Glomerular visceral epithelial cell (primary cell): Measurements from ENCODE around the gene COX5A.

Source experiments
- DNase-seq: peaks from one replicate; pipeline ENCODE4 v3.0.0-alpha.2; 2016; ENCODE audit errors: extremely low spot score

Gene COX5A

DNA sequence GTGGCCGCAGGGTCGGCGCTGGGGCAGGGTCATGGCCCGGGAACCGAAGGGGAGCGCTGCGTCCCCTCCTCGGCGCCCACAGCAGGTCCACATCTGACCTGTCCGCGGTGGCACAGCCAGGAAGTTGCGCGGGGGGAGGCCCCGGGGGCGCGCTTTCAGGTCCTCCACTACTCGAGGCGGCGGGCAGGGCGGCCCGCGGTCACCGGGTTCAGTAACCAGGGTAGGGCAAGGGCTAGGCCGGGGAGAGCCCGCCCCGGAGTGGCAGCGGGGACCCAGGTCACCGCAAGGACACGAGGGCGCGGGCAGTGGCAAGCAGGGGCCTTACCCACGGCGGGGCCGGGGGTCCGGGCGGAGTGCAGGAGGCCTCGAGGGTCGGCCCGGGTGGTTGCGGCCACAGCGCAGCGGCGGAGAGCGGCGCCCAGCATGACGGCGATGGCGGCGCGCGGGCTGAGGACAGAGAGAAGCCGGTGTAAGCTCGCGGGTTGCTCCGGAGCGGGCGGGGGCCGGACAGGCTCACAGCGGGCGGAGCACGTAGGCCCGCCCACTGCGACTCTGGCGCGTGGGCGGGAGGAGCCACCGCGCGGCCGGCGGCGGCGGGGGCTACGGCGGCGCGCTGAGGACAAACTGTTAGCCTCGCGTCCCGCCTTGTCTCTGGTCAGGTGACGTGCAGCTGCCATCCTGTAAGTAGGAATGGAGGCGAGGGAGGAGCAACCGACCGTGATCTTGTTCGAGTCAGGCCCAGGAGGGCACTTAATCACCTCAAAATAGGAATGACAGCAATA lies at the start of gene COX5A:
Gene COX5A (minus strand): TSS at position 484 of the 782 bp plus-strand sequence. CDS start 59 bp downstream, at position 425.
- DNase-seq = peak; percentile 96

DNA sequence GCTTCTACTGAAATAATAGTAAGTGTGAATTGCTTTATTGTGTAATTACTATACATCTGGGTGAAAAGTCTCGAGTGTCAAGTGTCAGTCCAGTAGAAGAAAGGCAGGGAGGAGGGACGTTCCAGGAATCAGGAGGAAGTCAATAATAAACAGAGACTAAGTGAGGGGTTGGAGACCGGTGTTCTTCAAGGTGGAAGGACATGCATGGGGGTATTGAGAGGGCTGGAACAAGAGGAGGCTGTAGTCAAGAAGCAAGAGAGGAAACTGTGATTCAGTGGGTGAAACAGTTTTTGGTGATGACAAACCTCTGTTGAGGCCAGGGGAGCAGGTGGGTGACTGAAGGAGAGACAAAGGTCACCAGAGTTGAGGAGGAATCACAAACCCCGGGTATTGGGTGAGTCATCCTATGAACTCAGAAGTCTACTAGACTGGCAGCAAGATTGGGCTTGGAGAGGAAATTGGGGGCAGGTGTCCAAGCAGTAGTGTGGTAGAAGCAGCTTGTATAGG lies 45.9 kb upstream of the COX5A start:
- DNase-seq = no peak

DNA sequence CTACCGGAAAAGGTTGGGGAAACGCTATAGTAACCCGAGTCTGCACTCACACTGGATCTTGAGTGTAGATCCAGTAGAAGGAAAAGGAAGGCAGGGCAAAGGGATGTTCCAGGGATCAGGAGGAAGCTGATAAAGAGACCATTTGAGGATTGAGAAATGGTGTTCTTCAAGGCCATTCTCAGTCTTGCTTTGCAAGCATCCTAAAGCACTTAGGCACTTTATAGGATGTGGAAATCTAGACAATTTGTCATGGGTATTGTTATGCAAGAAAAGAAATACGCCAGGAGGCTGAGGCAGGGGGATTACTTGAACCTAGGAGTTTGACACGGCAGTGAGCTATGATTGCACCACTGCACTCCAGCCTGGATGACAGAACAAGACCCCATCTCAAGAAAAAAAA lies 44.3 kb upstream of the COX5A start:
- DNase-seq = no peak

DNA sequence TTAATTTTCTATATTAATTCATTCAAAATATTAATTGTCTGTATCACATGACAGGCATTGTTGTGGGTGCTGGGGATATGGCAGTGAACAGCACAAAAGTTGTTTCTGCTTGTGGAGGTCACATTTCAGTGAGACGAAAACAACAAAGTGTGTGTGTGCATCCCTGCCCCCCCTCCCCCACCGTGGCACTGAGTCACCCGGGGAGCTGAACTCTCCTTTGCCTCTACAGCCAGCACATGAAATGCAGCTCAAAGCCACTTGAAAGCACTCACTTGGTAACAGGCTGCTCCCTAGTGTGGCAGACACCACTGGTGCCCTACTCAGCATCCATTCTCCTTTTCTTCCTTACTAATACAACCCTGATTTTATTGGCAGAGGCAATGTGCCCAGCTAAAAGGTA lies 40.6 kb upstream of the COX5A start:
- DNase-seq = no peak

DNA sequence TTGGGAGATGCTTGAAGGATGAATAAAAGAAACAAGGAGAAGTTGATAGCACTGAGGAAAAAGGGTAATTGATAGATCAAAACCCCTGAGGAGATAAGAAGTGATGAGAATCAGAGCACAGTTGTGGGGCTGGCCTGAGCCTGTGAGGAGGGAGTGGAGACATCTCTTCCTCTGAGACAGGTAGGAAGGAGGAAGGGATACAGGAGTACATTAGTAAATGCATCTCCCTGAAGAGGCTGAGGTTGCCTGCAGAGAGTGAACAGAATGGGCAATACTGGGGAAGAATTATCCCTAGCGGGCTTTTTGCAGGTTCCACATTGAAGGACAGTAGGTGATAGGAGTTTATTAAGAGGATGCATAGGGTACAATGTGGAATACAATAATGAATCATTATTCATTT lies 40.2 kb upstream of the COX5A start:
- no peak for DNase-seq

DNA sequence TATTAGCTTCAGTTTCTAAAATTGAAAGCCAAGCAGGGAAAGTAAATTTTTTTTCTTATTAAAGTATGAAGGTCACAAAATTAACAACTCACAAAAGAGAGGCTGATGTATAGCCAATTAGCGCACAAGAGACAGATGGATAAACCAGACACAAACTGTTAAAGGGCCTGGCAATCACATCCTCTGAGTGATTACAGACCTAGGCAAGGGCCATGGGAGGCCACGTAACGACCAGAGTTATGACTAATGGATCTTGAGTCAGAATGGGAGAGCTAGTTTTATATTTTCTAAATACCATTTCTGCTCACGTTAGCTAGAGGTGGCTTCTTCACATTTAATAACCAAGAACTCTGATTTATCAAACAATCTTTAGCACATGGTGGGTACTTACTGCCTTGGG lies 39.7 kb upstream of the COX5A start:
- no peak for DNase-seq

DNA sequence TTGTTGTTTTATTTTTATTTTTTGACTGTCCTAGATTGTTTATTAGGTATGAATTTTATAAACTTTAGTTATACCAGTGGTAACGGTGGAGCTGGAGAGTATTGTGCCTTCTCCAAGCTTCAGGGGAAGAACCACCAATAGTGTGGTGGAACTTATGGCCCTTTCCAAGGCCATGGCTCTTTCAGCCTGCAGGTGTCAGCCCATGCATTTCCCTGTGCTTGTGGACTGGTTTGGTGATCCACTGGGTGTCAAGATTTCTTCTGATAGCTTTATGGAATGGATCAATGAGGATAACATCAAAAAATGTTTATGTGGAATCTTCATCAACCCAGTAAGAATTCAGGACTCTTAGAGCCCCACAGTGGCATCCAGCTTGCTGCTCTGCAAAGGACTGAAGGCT lies 38.3 kb upstream of the COX5A start:
- no peak for DNase-seq

DNA sequence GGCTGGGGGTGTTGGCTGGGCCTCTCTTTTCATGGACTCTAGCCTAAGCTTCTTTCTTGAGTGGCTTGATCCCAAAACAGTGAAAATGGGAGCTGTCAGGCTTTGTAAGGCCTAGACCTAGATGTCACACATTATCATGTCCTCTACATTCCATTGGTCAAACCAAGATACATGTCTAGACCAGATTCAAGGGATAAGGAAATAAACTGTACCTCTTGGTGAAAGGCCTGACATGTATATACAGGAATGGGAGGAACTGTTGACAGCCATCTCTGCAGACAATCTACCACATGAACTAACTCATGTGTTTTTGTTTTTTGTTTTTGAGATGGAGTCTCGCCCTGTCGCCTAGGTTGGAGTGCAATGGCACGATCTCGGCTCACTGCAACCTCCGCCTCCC lies 29.8 kb upstream of the COX5A start:
- DNase-seq = no peak

DNA sequence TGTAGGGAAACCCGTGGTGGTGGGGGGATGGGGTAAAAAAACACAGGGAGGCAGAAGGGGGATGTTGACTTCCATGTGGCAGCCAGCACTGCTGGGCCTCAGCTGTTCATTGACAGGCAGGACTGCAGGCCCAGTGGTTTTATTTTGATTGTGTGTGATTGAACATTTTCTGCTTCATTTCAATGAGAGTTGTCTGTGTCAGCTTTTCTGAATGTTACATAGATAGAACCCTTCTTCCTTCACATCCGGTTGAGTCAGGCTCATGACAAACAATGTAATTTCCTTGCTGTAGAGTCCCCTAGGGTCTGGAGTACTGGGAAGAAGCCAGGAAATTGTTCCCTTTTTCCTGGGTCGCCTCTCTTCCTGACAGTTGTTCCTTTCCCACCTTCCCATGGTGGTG lies 26.9 kb upstream of the COX5A start:
- peak; percentile 30 for DNase-seq

DNA sequence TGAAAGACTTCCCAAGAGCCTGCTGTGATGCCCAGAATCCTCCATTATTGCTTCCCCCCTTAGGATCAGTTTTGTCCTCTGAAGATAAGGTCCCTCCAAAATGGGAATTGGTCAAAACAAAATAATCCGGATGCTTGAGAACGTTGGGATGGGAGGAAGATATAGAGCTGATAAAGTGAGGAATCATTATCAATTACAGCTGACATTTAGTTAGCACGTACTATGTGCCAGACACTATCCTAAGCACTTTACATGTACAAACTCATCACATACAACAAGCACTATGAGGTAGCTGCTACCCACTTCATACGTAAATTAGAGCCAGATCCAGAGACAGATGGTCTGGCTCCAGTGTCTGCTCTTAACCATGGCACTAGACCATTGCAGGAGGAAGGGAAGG lies 25.3 kb upstream of the COX5A start:
- no peak for DNase-seq

DNA sequence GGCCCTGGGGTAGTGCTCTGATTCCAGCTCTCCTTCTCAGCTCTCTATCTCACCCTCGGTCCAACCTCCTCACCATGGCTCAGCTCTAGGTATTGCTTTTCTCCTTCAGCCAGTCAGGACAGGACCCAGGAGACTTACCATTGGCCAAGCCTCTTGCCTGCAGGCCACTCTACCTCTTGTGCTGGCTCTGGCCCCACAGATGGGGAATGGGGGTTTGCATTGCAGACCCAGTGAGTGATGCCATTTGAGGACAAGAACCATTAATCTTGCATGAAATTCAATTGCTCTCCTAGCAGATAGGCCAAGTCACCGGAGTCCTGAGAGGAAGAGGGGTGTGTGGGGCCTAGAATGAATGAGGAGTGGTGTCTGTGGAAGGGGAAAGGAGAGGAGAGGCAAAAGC lies 24.8 kb upstream of the COX5A start:
- DNase-seq = no peak

DNA sequence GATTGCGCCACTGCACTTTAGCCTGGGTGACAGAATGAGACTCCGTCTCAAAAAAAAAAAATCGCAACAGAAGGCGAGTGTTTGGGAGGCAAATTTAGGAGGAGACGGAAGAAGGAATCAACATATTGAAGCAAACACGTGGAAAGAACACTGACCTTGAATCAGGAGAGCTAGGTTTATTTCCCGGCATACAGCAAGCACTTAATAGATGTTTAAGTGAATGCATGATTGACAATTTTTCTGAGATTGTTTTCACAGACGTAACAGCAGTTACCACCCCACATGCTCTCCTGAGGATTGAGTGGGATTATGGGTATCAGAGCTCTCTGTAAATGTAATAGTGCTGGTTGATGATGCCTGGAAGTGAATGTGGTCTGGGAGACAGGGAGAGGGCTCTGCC lies 24.3 kb upstream of the COX5A start:
- no peak for DNase-seq

DNA sequence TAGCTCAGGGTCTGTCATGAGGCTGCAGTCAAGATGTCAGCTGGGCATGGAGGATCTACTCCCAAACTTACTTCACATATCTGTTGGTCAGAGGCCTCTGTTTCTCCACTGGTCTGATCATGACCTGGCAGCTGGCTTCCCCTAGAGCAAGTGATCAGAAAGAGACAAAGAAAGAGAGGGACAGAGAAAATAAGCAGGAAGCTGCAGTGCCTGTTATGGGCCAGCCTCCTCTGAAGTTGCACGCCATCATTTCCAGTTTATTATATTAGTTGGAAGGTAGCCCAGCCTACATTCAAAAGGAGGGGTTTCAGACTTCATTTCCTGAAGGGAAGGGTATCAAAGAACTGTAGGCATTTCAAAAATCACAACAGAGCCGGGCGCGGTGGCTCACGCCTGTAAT lies 23.7 kb upstream of the COX5A start:
- no peak for DNase-seq

DNA sequence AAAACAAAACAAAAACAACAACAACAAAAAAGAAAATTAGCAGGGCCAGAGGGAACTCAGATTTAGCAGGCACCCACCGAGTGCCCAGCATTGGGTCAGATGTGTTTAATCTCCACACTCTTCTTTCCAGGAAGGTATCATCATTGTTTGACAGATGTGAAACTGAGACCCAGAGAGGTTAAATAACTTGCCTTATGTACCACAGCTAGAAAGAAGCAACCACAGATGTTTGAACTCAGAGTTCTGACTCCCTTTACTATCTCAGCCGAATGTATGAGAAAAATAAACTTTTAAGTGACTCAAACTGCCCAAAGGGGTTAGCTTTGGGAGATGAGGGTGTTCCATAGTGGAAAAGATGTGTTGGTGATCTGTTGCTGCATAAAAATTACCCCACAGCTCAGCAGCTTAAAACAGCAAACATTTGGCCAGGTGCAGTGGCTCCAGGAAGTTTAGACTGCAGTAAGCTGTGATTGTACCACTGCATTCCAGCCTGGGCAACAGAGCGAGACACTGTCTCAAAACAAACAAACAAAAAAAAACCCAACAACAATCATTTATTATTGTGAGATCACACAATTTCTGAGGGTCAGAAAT lies 23.2 kb upstream of the COX5A start:
- DNase-seq = no peak

DNA sequence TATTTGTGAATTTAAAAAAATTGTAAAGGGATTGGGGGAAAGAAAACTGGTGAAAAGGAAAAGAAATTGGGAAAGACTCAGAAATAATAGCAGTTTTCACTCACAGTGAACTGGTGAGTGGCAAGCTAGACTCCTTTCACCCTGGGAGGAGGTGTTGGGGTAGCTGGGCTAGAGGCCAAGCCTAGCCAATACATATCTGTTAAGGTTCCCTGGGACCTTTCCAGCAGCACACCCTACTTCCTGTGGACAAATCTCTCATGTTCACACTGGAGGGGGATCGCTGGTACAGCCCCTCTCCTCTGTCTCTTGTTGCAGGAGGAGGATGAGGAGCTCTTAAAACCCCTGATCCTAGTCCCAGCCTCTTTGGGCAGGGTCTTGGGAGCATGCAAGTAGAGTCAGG lies 22.4 kb upstream of the COX5A start:
- no peak for DNase-seq

DNA sequence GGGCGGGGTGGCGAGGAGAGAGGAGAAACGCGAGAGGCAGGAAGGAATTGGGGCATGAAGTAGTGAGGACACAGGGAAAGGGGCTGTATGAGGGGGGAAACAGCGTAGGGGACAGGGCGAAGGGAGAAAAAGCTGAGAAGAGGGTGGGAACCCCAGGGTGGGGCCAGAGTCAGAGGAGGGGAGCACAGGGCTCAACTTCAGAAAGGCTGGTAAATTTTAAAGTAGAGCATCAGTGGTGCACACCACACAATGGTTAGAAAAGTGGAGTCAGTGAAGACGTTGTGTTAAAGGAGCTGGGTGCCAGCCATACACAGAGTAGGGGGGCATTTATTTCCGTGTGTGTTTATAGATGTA lies 21.7 kb upstream of the COX5A start:
- no peak for DNase-seq

DNA sequence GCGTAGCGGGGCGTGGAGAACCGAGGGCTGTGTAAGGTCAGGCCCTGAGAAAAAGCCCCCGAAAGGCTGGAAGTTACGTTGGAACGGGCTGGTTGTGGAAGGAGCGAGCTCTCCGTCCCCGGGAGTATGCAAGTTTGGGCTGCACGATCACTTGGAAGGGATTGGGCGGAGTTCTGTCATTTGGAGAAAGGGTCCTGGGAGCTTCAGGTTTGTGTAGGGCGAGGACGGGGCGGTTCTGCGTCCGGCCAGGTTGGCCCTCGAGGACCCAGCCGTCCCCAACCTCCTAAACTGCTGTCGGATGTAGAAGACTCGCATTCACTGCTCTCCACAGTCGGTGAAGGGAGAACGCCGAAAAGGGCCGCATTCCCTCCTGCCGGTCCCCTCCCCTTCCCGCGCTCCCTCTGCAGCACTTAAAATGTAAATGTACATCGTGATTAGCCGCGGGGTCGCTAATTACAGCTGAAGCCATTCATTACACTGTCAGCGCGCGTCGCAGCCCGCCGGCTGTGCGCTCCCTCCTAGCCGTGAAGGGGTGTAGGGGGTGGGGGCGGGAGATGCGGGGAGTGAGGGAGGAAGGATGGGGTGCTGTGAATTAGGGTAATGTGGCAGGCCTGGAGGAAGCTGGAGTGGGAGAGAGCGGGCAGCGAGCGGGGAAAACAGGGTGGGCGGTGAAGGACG lies 21.2 kb upstream of the COX5A start:
- no peak for DNase-seq

DNA sequence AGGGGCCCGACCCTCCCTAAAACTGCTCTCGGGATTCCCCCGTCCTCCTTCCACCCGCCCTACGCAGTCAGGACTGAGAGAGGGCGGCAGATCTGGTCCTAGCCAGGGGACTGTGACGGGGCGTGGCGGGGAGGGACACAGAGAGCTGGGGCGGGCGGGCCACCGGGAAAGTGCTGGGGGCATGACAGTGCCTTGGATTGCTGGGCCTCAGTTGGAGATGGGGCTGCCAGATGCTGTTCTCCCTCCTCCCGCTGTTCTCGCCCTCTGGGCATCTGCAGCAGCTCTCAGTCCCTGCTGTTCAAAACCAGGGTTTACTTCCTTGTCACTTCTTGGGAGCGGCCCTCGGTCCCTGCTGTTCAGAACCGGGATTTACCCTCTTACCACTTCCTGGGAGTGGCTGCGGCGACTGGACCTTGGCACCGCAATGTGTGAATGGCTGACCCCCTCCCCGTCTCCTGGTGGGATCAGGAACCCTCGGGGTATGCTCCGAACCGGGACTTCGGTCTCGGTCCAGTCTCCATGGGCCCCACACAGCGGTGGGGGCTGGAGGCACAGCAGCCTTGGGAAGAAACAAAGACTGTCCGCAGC lies 20.5 kb upstream of the COX5A start:
- DNase-seq = peak; percentile 43

DNA sequence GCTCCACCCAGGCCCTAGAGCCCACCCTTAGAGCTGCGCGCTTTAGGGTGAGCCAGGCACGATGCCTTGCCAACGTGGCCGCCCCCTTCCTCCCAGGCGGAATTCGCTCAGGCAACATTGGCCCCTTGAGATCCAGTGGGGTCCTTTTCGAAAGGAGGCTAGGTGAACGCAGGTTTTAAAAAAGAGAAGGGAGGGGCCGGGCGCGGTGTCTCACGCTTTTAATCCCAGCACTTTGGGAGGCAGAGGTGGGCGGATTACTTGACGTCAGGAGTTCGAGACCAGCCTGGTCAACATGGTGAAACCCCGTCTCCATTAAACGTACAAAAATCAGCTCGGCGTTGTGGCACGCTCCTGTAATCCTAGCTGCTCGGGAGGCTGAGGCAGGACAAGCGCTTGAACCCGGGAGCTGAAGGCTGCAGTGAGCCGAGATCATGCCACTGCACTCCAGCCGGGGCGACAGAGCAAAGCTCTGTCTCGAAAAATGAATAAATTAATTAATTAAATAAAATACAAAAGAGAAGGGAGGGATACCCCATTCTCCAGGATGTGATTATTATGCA lies 19.7 kb upstream of the COX5A start:
- no peak for DNase-seq

DNA sequence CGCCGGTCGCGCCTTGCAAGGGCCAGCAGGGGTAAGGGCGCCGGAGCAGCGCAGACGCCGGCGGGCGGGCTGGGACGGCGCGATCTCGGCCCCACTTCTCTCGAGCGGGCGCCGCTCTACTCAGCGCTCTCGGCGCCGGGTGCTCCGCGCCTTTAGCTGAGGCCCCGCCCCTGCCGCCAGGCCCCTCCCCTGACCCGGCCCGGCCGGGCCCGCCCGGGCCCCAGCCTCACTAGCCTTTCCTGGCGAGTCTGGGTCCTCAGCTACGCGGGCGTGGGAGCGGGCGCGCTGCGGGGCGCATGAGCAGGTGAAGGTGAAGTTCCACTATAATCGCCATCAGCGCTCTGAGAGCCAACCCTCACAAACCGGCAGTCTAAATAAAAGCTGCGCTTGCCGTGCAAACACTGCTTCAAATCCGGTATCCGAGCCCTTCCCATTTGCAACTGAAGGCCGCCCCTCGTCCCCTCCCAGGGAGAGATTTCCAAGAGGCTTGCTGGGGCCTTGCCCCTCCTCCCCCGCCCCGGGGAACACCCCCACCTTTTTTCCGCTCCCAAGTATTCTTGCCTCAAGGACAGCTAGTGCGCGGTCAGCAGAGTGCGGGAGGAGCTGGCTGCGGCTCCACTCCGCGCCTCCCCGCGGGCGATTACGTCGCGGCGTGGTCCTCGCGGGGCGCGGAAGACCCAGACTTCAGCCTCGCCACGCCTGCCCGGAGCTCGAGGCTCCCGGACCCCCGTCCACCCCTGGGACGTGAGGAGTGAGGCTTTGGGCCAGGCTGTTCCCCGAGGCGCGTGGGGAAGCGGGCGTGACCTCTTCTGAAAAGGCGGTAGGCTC lies 19.0 kb upstream of the COX5A start, which contains the start of gene RPP25:
Gene RPP25 (minus strand): TSS at position 125 of the 828 bp plus-strand sequence. CDS start 189 bp downstream, outside the sequence.
- peak; percentile 68 for DNase-seq
